ENCODE data around the gene FAM50B. TPM values are rescaled to one million over a fixed set of nuclear protein-coding genes. Genes with fewer than 3 reads are reported as not detected.

Gene FAM50B
- total and polyA plus RNA-seq, 2 of the 13 experiments (the other 11 are each of a cell fraction or from before 2014, with no cell fraction given): 0.05 TPM; not detected in 1

- ChIA-PET CTCF (ENCODE audit: low intra/inter-chr PET ratio, low total read pairs) (no interaction called here), POLR2A (interaction anchor here (1.2 to 1.5 kb wide), 2 partner anchors 37 to 54 kb away, joined by 3 to 4 read pairs; no protein-coding TSS in a partner anchor)
- intact Hi-C loops (cut with micrococcal nuclease; ENCODE audit: unreplicated experiment): no loop called here
- ATAC-seq: no peak
- Histone ChIP-seq H3K4me3 (replicated peaks in 1 of 3; ENCODE audit: insufficient read depth in 1 of 3, low read depth in 2 of 3, low read length in 3 of 3) (no peak overlapping the region), H3K4me2 (ENCODE audit: low read depth, low read length) (no peak overlapping the region), H3K4me1 (ENCODE audit: insufficient read depth, low read length) (peaks cover 84% of the 10 kb centered on the region), H3K27ac (ENCODE audit: extremely low read length, insufficient read depth, low read length) (peak overlapping the region; percentile 19), H3K27me3 (ENCODE audit: control insufficient read depth in 1 of 2, insufficient read depth in 2 of 2, low read length in 2 of 2) (no peaks in the 10 kb centered on the region), H3K9ac (ENCODE audit: insufficient read depth, low read depth, low read length) (no peak overlapping the region), H3K36me3 (replicated peaks in 1 of 2; ENCODE audit: control insufficient read depth in 1 of 2, insufficient read depth in 2 of 2, low read length in 2 of 2) (no peaks in the 10 kb centered on the region), H3K9me3 (ENCODE audit: low read length) (no peaks in the 10 kb centered on the region), H3K79me2 (ENCODE audit: insufficient read depth, low read length) (no peaks in the 10 kb centered on the region), H2AFZ (ENCODE audit: low read length) (peak overlapping the region; percentile 48), H4K20me1 (ENCODE audit: insufficient read depth, low read length) (no peaks in the 10 kb centered on the region)
- no TSS peak for BruUV-seq (replicated peaks)
- DNase-seq (ENCODE audit: low spot score): no peak
- in situ Hi-C loops (cut with HindIII; ENCODE audit: extremely low pct_ligation_motif_present, low pct_unique_long_range_greater_than_20kb): no loop called here
- 89% methylated on average over 12 of the region's 12 CpGs for WGBS (ENCODE audit: low lambda C conversion rate)
- FAIRE-seq: no peak
- no peak for TF ChIP-seq ZNF691 (CRISPR knock-in tag; IDR thresholded peaks at IDR 0.05; ENCODE audit: borderline replicate concordance, low read depth)
- TF ChIP-seq ZBTB33 (CRISPR knock-in tag; IDR thresholded peaks at IDR 0.05): no peak
- 0 out of 2 replicates have a peak, but pooled peaks have one; percentile 21 for TF ChIP-seq KAT7 (CRISPR knock-in tag; IDR thresholded peaks at IDR 0.05; ENCODE audit: borderline replicate concordance)
- TF ChIP-seq ZBTB37 (CRISPR knock-in tag; IDR thresholded peaks at IDR 0.05): no peak
- TF ChIP-seq MAFK (conservative IDR thresholded peaks at IDR 0.05 in 1 of 2, IDR thresholded peaks at IDR 0.05 in 1 of 2; ENCODE audit: low read length in 2 of 2): peak; percentile 38 to 48; a peak in 3 of 4 replicates
- TF ChIP-seq MAFF (IDR thresholded peaks at IDR 0.05; ENCODE audit: low read depth, low read length): 0 out of 2 replicates have a peak, but pooled peaks have one; percentile 6
Measured at GRCh38 chr6:3803627-3804468, 45.3 kb upstream of the FAM50B start.

Data from HepG2 (cell line).